ENCODE data around the gene CREM.
A peak's percentile ranks its signal among the peaks of the same experiment; 100 is the strongest.

CREM gene

GRCh38 chr10:35119378-35119777 lies 7.3 kb upstream of the CREM start:
- Mint-ChIP-seq H3K4me1 (ENCODE audit: low read depth) (peaks cover 7% of the 10 kb centered on the region), H3K9me3 (no peaks in the 10 kb centered on the region), H3K36me3 (ENCODE audit: low read depth) (no peaks in the 10 kb centered on the region), H3K27ac (no peak overlapping the region), H3K4me3 (no peak overlapping the region), H3K27me3 (peaks cover 10% of the 10 kb centered on the region)
- intact Hi-C loops (cut with micrococcal nuclease) = no loop called here

GRCh38 chr10:35124540-35124939 lies 2.1 kb upstream of the CREM start:
- Mint-ChIP-seq H3K27ac (no peak overlapping the region), H3K36me3 (ENCODE audit: low read depth) (peaks cover 15% of the 10 kb centered on the region), H3K9me3 (no peaks in the 10 kb centered on the region), H3K4me1 (ENCODE audit: low read depth) (peaks cover 27% of the 10 kb centered on the region), H3K27me3 (no peaks in the 10 kb centered on the region), H3K4me3 (no peak overlapping the region)
- intact Hi-C loops (cut with micrococcal nuclease) = loop anchor here (10.0 kb wide), 1 partner anchor 210 kb away; the partner anchor contains the start of gene CCNY

DNA sequence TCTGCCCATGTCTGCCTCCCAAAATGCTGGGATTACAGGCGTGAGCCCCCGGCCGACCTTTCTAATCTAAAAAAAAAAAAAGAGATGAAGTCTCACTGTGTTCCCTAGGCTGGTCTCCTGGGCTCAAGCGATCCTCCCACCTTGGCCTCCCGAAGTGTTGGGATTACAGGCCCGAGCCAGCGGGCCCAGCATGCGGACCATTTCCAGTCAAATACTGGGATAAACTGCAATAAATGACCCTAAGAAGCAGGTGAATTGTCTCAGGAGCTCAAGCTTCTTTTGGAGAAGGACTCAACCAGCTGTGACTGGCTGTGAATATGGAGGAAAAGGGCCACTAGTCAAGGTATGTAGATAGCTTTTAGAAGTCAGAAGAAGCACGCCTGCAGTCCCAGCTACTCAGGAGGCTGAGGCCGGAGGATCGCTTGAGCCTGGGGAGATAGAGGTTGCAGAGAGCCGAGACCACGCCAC lies 550 bp upstream of the CREM start:
- no peaks in the 10 kb centered on the region for H3K9me3 Mint-ChIP-seq
- H3K4me1 Mint-ChIP-seq (ENCODE audit: low read depth) = peaks cover 27% of the 10 kb centered on the region
- intact Hi-C loops (cut with micrococcal nuclease) = loop anchor here (2.0 to 10.0 kb wide), 2 partner anchors 209 to 325 kb away; partner anchors contain the start of gene CCNY
- H3K27ac Mint-ChIP-seq = peak overlapping the region; percentile 98
- H3K36me3 Mint-ChIP-seq (ENCODE audit: low read depth) = peaks cover 15% of the 10 kb centered on the region
- no peaks in the 10 kb centered on the region for H3K27me3 Mint-ChIP-seq
- H3K4me3 Mint-ChIP-seq = peak overlapping the region; percentile 73

DNA sequence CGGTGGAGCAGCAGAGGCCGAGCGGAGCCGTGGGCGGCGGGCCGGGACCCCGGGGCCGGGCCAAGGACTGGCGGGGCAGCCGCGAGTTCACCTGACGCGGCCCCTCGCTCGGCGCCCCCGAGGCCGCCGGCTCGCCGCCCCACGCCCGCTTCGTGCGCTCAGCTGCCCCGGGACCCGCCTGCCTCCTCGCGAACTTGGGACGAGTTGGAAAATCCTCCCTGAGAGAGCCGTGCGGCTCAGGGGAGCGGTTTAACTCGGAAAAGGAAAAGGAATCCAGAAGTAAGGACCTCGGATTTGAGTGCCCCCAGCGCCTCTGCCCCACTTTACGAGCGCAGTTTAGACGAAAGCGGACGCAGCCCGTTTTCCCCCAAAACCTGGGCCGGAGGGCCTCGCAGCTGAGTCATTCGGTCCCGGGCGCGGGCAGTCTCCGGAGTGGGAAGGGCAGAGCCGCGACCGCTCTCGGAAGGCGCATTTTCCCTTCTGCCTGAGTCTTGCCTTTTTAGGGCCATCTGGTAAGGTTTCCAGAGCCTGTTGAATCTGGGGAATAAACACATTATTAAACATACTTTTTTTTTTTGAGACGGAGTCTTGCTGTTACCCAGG lies 744 bp downstream of the CREM start:
- intact Hi-C loops (cut with micrococcal nuclease) = loop anchor here (1.0 to 10.0 kb wide), 4 partner anchors 64 to 323 kb away; partner anchors contain the start of gene CCNY
- Mint-ChIP-seq H3K9me3 (no peaks in the 10 kb centered on the region), H3K36me3 (ENCODE audit: low read depth) (peaks cover 15% of the 10 kb centered on the region), H3K4me1 (ENCODE audit: low read depth) (peaks cover 27% of the 10 kb centered on the region), H3K27me3 (no peaks in the 10 kb centered on the region), H3K4me3 (peak overlapping the region; percentile 84), H3K27ac (peak overlapping the region; percentile 98)

DNA sequence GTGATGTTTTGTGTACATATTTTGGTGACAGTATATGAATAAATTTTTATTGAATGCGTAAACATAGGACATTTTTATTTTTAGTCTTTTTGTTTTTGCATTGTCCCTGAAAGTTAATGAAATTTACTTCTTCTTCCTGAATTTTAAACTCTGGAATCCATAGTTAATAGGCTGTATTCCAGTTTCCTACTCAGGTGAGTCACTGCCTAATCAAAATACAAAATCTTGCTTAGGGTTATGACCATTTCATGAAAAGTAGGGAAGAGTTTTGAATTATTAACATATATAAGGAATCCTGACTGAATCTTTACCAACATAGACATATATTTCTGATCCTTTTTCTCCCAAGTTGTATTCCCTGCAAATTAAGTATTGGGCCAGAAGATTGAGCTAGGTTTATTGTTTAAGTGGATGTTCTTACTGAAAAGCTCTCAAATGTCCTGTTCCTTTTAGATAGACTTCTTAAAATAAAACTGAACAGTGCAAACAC lies 2.6 kb downstream of the CREM start:
- Mint-ChIP-seq H3K27me3 (no peaks in the 10 kb centered on the region), H3K27ac (no peak overlapping the region), H3K4me3 (no peak overlapping the region), H3K4me1 (ENCODE audit: low read depth) (peaks cover 20% of the 10 kb centered on the region), H3K9me3 (no peaks in the 10 kb centered on the region), H3K36me3 (ENCODE audit: low read depth) (peaks cover 15% of the 10 kb centered on the region)
- intact Hi-C loops (cut with micrococcal nuclease) = loop anchor here (10.0 kb wide), 1 partner anchor 206 kb away; the partner anchor contains the start of gene CCNY

DNA sequence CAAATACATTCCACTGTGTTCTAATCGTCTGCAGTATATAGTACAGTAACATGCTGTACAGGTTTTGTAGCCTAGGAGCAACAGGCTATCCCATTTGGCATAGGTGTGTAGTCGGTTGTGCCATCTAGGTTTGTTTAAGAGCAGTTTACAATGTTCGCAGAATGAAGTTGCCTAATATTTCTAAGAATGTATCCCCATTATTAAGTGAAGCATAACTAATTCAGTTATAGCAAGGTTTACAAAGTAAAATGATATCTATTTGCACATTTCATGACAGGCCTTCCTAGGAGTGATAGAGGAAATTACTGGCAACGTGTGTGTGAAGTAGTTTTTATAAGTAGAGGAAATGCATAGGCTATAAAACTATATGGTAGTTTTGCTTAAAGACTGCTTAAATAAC lies 4.0 kb downstream of the CREM start:
- peaks cover 19% of the 10 kb centered on the region for H3K4me1 Mint-ChIP-seq (ENCODE audit: low read depth)
- no peaks in the 10 kb centered on the region for H3K9me3 Mint-ChIP-seq
- no peak overlapping the region for H3K27ac Mint-ChIP-seq
- no peak overlapping the region for H3K4me3 Mint-ChIP-seq
- no peaks in the 10 kb centered on the region for H3K27me3 Mint-ChIP-seq
- H3K36me3 Mint-ChIP-seq (ENCODE audit: low read depth) = peaks cover 15% of the 10 kb centered on the region
- intact Hi-C loops (cut with micrococcal nuclease) = no loop called here

DNA sequence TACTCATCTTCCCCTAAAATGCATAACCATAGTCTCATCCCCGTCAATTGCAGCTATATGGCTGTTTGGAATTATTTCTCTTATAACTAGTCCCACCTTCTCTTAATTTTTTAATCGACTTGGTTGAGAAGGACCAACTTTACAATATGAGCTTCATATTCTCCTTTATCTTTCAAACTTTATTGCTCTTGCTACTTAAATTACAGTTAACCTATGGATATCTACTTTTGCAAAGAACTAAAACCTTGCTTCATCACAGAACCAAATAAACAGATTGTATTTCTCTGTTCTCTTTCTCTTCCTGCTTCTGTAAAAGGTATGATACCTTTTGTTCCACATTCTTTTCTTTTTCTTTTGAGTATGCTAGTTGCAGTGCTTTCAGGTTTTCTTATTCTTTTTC lies 6.1 kb downstream of the CREM start:
- Mint-ChIP-seq H3K4me3 (no peak overlapping the region), H3K4me1 (ENCODE audit: low read depth) (peaks cover 12% of the 10 kb centered on the region), H3K27me3 (no peaks in the 10 kb centered on the region), H3K9me3 (no peaks in the 10 kb centered on the region), H3K27ac (no peak overlapping the region), H3K36me3 (ENCODE audit: low read depth) (peaks cover 5% of the 10 kb centered on the region)
- intact Hi-C loops (cut with micrococcal nuclease) = no loop called here

- Mint-ChIP-seq H3K4me3 (no peak overlapping the region), H3K9me3 (no peaks in the 10 kb centered on the region), H3K27ac (no peak overlapping the region), H3K27me3 (no peaks in the 10 kb centered on the region), H3K36me3 (ENCODE audit: low read depth) (no peaks in the 10 kb centered on the region), H3K4me1 (ENCODE audit: low read depth) (peaks cover 4% of the 10 kb centered on the region)
- intact Hi-C loops (cut with micrococcal nuclease) = no loop called here
Measured at GRCh38 chr10:35133586-35133985, 6.9 kb downstream of the CREM start.

- Mint-ChIP-seq H3K9me3 (no peaks in the 10 kb centered on the region), H3K27ac (peak overlapping the region; percentile 4), H3K4me1 (ENCODE audit: low read depth) (no peaks in the 10 kb centered on the region), H3K27me3 (no peaks in the 10 kb centered on the region), H3K4me3 (no peak overlapping the region), H3K36me3 (ENCODE audit: low read depth) (no peaks in the 10 kb centered on the region)
- intact Hi-C loops (cut with micrococcal nuclease) = no loop called here
Measured at GRCh38 chr10:35135861-35136260, 9.2 kb downstream of the CREM start.

DNA sequence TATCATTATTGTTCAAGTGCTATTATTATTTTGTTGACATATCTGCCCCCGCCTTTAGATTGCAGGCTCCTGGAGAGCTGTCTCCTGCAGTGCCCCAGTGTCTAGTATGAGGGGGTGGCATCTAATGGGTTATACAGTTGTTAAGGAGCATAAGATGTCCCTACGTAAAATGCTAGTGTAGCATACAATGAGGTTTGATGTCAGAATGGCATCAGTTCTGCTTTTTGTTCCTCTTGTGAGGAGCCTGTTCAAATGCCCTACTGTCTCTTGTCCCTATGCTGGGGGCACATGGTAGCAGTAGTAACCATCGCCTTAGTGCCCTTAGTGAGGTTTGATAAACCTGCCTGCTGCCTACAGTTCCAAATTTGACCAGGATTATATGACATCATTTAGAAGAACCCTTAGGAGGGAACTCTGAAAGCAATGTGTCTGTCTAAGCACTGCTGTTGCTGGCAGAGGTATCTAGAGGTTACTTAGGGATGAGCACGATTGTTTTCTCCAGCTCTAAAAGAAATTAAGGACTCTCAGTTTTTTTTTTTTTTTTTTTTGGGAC lies 9.7 kb downstream of the CREM start:
- no peaks in the 10 kb centered on the region for H3K4me1 Mint-ChIP-seq (ENCODE audit: low read depth)
- no peaks in the 10 kb centered on the region for H3K36me3 Mint-ChIP-seq (ENCODE audit: low read depth)
- peak overlapping the region; percentile 4 for H3K27ac Mint-ChIP-seq
- H3K4me3 Mint-ChIP-seq = no peak overlapping the region
- H3K27me3 Mint-ChIP-seq = no peaks in the 10 kb centered on the region
- intact Hi-C loops (cut with micrococcal nuclease) = no loop called here
- no peaks in the 10 kb centered on the region for H3K9me3 Mint-ChIP-seq

- Mint-ChIP-seq H3K9me3 (no peaks in the 10 kb centered on the region), H3K36me3 (ENCODE audit: low read depth) (no peaks in the 10 kb centered on the region), H3K4me3 (no peak overlapping the region), H3K27ac (no peak overlapping the region), H3K4me1 (ENCODE audit: low read depth) (no peaks in the 10 kb centered on the region), H3K27me3 (no peaks in the 10 kb centered on the region)
- intact Hi-C loops (cut with micrococcal nuclease) = no loop called here
Measured at GRCh38 chr10:35140126-35140525, 13.5 kb downstream of the CREM start.

DNA sequence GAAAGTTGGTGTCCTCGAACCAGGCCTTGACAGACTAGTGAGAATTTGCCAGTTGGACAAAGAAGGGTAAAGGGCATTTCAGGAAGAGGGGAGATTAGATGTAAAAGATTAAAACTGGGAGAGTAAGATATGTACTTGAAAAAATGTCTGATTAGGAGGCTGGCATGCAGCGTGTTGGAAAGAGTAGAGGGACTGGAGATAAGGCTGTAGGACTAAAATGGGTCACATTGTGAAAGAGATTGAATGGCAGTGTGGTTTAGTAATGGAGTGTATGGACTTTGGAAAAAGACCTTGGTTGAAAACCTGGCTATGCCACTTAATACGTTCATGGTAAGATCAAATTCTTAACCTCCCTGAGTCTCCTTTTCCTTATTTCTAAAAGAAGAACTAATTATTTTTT lies 14.1 kb downstream of the CREM start:
- H3K4me3 Mint-ChIP-seq = no peak overlapping the region
- H3K27ac Mint-ChIP-seq = no peak overlapping the region
- H3K9me3 Mint-ChIP-seq = no peaks in the 10 kb centered on the region
- no peaks in the 10 kb centered on the region for H3K4me1 Mint-ChIP-seq (ENCODE audit: low read depth)
- intact Hi-C loops (cut with micrococcal nuclease) = no loop called here
- H3K36me3 Mint-ChIP-seq (ENCODE audit: low read depth) = no peaks in the 10 kb centered on the region
- H3K27me3 Mint-ChIP-seq = no peaks in the 10 kb centered on the region

DNA sequence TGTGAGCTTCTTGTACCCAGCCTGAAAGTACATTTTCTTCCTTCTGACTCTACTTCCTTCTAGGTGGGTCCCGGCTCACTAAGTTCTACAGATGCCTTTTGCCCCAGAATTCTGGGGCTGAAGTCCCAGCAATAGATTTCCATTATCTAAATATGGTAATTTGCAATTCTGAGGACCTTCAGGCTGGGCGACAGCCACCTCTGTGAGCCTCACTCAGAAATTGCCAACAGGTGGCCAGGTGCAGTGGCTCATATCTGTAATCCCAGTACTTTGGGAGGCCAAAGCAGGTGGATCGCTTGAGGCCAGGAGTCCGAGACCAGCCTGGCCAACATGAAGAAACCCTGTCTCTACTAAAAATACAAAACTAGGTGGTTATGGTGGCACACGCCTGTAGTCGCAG lies 23.7 kb downstream of the CREM start:
- H3K4me1 Mint-ChIP-seq (ENCODE audit: low read depth) = peaks cover 12% of the 10 kb centered on the region

GRCh38 chr10:35152992-35153391 lies 26.3 kb downstream of the CREM start:
- intact Hi-C loops (cut with micrococcal nuclease) = no loop called here
- Mint-ChIP-seq H3K9me3 (no peaks in the 10 kb centered on the region), H3K36me3 (ENCODE audit: low read depth) (peaks cover 14% of the 10 kb centered on the region), H3K27me3 (no peaks in the 10 kb centered on the region), H3K4me1 (ENCODE audit: low read depth) (peaks cover 12% of the 10 kb centered on the region), H3K4me3 (no peak overlapping the region), H3K27ac (no peak overlapping the region)

More for the DNA sequence above, 23.7 kb downstream of the CREM start:
- H3K27ac Mint-ChIP-seq = peak overlapping the region; percentile 4
- H3K27me3 Mint-ChIP-seq = no peaks in the 10 kb centered on the region
- peaks cover 14% of the 10 kb centered on the region for H3K36me3 Mint-ChIP-seq (ENCODE audit: low read depth)
- intact Hi-C loops (cut with micrococcal nuclease) = no loop called here
- no peaks in the 10 kb centered on the region for H3K9me3 Mint-ChIP-seq
- no peak overlapping the region for H3K4me3 Mint-ChIP-seq
